Measurements from ENCODE around the gene COG5.

The COG5 gene

DNA sequence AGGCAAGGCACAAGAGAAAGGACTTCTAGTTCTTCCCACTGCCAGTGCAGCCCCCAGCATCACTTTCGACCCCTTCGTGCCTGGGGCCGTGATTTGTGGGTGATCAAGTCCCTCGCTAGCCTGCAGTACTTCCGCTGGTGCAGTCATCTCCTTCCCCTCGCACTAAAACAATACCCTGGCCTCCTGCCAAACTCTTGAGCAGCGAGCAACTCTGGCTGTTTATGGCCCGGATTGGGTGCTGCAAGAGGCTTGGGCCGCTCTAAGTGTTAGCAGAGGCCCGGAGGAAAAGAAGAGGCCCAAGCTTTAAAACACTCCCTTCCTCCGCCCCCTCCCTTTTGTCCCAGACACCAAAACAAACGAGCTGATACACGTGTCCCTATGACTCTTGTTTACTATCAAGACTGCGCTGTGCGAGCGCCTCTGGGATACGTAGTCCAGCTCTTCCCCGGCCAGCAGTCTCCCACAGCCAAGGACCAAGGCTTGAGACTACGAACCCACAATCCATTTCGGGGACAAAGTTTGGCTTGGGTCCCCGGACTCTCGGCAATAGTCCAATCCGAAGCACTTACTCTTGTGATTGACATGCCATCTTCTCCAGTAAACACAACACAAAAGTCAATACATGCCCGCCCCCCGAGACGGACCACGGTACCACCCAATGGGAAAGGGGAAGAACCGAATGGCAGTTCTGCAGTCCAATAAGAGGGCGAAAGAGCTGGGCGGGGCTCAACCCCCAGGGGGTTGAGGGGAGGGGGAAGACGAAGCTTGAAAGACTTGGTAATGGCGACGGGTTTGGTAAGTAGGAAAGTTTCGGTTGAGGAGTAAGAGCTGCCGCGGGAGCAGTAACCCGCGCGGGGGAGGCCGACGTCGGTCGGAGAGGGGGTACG lies 395.2 kb downstream of the COG5 start, which contains the start of gene HBP1:
TSS of gene HBP1 (plus strand) at position 771 of the 887 bp plus-strand sequence. CDS start 10,891 bp downstream, outside the sequence.
- DNase-seq (ENCODE audit: low read depth): peak; percentile 99
- peak within 1 kb of the TSS; percentile 96 for H3K4me3 ChIP-seq (ENCODE audit: low read depth, low read length)
- TF ChIP-seq, protein P1, sequence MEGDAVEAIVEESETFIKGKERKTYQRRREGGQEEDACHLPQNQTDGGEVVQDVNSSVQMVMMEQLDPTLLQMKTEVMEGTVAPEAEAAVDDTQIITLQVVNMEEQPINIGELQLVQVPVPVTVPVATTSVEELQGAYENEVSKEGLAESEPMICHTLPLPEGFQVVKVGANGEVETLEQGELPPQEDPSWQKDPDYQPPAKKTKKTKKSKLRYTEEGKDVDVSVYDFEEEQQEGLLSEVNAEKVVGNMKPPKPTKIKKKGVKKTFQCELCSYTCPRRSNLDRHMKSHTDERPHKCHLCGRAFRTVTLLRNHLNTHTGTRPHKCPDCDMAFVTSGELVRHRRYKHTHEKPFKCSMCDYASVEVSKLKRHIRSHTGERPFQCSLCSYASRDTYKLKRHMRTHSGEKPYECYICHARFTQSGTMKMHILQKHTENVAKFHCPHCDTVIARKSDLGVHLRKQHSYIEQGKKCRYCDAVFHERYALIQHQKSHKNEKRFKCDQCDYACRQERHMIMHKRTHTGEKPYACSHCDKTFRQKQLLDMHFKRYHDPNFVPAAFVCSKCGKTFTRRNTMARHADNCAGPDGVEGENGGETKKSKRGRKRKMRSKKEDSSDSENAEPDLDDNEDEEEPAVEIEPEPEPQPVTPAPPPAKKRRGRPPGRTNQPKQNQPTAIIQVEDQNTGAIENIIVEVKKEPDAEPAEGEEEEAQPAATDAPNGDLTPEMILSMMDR (IDR thresholded peaks at IDR 0.05; ENCODE audit: insufficient read depth, low read depth, low read length, missing control alignments): no peak

DNA sequence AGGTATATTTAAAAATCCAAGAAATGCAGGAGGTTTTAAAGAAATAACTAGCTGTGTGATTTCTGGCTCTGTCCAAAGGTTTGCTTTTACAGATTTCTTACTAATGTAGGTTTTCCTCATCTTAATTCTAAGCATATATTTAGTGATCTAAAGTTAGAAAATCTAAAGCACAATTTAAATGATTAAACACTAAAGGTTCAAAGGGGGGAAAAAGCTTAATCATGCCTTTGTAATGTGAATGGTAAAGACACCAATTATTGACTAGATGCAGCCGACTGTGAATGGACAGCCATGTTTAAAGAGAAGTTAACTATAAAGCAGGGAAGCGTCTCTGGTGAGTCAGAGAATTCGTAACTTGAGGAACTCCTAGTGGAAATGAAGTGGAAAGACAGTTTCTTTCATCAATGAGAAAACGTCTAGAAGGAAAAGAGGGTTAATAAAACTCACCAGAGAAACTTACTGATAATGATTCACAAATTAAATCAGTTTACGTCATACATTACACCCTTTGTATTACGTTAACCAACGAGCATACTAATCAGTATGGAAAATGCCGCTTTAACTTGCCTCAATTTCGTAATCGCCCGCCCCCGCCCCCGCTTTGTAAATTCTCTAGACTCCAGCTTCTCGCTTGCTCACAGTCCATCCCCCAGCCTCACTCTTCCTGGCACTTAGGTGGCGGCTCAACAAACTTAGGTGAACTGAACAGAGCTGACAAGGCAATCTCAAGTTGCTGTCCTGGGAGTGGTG lies 396.1 kb downstream of the COG5 start:
- TF ChIP-seq, protein P1 (IDR thresholded peaks at IDR 0.05; ENCODE audit: insufficient read depth, low read depth, low read length, missing control alignments): peak; percentile 10
- DNase-seq (ENCODE audit: low read depth): peak; percentile 35
- peak overlapping the region; percentile 72 for H3K4me3 ChIP-seq (ENCODE audit: low read depth, low read length)

- TF ChIP-seq, protein P1 (IDR thresholded peaks at IDR 0.05; ENCODE audit: insufficient read depth, low read depth, low read length, missing control alignments): no peak
- DNase-seq (ENCODE audit: low read depth): no peak
- peak overlapping the region; percentile 72 for H3K4me3 ChIP-seq (ENCODE audit: low read depth, low read length)
Observed at GRCh38 chr7:107166736-107167426, 396.8 kb downstream of the COG5 start.

- no peak overlapping the region for H3K4me3 ChIP-seq (ENCODE audit: low read depth, low read length)
- TF ChIP-seq, protein P1 (IDR thresholded peaks at IDR 0.05; ENCODE audit: insufficient read depth, low read depth, low read length, missing control alignments): no peak
- no peak for DNase-seq (ENCODE audit: low read depth)
Observed at GRCh38 chr7:107165341-107165740, 398.4 kb downstream of the COG5 start.

DNA sequence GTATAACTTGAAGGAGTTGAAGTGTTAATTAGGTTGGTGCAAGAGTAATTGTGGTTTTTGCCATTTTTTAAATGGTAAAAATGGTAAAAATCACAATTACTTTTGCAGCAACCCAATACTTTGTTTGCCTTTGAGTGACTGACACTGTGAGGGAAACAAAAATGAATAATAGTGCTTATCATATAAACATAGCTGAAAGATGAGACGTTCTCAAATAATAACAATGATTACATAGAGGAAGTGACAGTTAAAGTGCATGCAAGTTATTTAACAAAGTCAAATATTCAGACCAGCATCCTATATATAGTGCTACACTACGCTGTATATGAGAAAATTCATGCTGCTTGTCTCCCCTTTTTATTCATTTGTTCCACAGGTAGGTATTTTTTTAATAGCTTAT lies 399.6 kb downstream of the COG5 start:
- DNase-seq (ENCODE audit: low read depth): no peak
- no peak overlapping the region for H3K4me3 ChIP-seq (ENCODE audit: low read depth, low read length)
- TF ChIP-seq, protein P1 (IDR thresholded peaks at IDR 0.05; ENCODE audit: insufficient read depth, low read depth, low read length, missing control alignments): no peak

GRCh38 chr7:107162475-107162874 lies 401.2 kb downstream of the COG5 start:
- DNase-seq (ENCODE audit: low read depth): no peak
- H3K4me3 ChIP-seq (ENCODE audit: low read depth, low read length): no peak overlapping the region
- TF ChIP-seq, protein P1 (IDR thresholded peaks at IDR 0.05; ENCODE audit: insufficient read depth, low read depth, low read length, missing control alignments): no peak

Measured in GM12865 (cell line).